OCI-LY7 (cell line): ENCODE measurements around the gene RNGTT. TPM values are rescaled to one million over a fixed set of nuclear protein-coding genes. Genes with fewer than 3 reads are reported as not detected.

Experiments used
- BruUV-seq: library from RNA; stranded (reverse); fragments of 400-500 nt; replicated peaks from 2 replicates; lab custom pipeline; 2021; lab: Mats Ljungman, UMichigan
- CTCF ChIA-PET: fragments of 300-600 bp; sonication (Branson Sonifier 250); formaldehyde crosslinking; loops from one replicate; lab custom pipeline; 2022; ENCODE audit warnings: antibody characterized with exemption; ENCODE audit not compliant: unreplicated experiment; lab: Charles Lee
- POLR2A ChIA-PET: fragments of 300-600 bp; sonication (Branson Sonifier 250); formaldehyde crosslinking; loops from one replicate; lab custom pipeline; 2022; ENCODE audit warnings: antibody characterized with exemption; lab: Charles Lee
- DNase-seq: peaks from one replicate; pipeline ENCODE4 v3.0.0-alpha.2; 2015; ENCODE audit warnings: low spot score
- H2AFZ ChIP-seq: fragments of 200-600 bp; sonication (generic), shearing (Covaris generic); 2 replicates; pipeline ENCODE4 v1.6.1; 2014; ENCODE audit warnings: mild to moderate bottlenecking, antibody characterized with exemption, low read length, moderate library complexity
- H3K27ac ChIP-seq: fragments of 200-600 bp; sonication (generic); 2 replicates; pipeline ENCODE4 v1.5.1; 2014; ENCODE audit warnings: mixed run types, low read depth, mild to moderate bottlenecking, moderate library complexity, low read length, inconsistent platforms; ENCODE audit not compliant: poor library complexity, severe bottlenecking
- H3K36me3 ChIP-seq: fragments of 200-600 bp; sonication (generic); 2 replicates; pipeline ENCODE4 v1.6.1; 2014; ENCODE audit warnings: mild to moderate bottlenecking, antibody characterized with exemption, low read length, moderate library complexity, mixed read lengths; ENCODE audit not compliant: insufficient read depth
- H3K4me1 ChIP-seq: fragments of 200-600 bp; sonication (generic); 2 replicates; pipeline ENCODE4 v1.5.1; 2014; ENCODE audit warnings: mild to moderate bottlenecking, low read length; ENCODE audit not compliant: insufficient read depth, poor library complexity, severe bottlenecking
- H3K4me2 ChIP-seq: fragments of 200-600 bp; sonication (generic); 2 replicates; pipeline ENCODE4 v1.6.1; 2014; ENCODE audit warnings: mild to moderate bottlenecking, low read length
- H3K4me3 ChIP-seq: fragments of 200-600 bp; sonication (generic); 2 replicates; pipeline ENCODE4 v1.5.1; 2014; ENCODE audit warnings: mild to moderate bottlenecking, low read depth, low read length; ENCODE audit not compliant: poor library complexity, severe bottlenecking
- H3K79me2 ChIP-seq: fragments of 200-600 bp; sonication (generic); 2 replicates; pipeline ENCODE4 v1.6.1; 2016; ENCODE audit warnings: low read depth, mild to moderate bottlenecking, low read length, moderate library complexity, mixed read lengths; ENCODE audit not compliant: insufficient read depth
- H3K9me2 ChIP-seq: fragments of 200-600 bp; sonication (generic); 2 replicates; pipeline ENCODE4 v1.6.1; 2016; ENCODE audit warnings: mild to moderate bottlenecking, low read length, mixed read lengths; ENCODE audit not compliant: insufficient read depth
- H3K9me3 ChIP-seq: fragments of 200-600 bp; sonication (generic); 2 replicates; pipeline ENCODE4 v1.6.1; 2014; ENCODE audit warnings: mild to moderate bottlenecking, mixed run types, low read length, mixed read lengths
- H4K20me1 ChIP-seq: fragments of 200-600 bp; sonication (generic); 2 replicates; pipeline ENCODE4 v1.6.1; 2014; ENCODE audit warnings: mild to moderate bottlenecking, antibody characterized with exemption, low read length, moderate library complexity, mixed read lengths; ENCODE audit not compliant: insufficient read depth
- CTCF ChIP-seq: fragments of 200-600 bp; sonication (generic); conservative IDR thresholded peaks from 2 replicates; pipeline ENCODE4 v1.5.1; 2014; ENCODE audit warnings: mild to moderate bottlenecking, antibody characterized with exemption, low read length, moderate library complexity, mixed read lengths
- EZH2phosphoT487 ChIP-seq: fragments of 200-600 bp; sonication (generic); IDR thresholded peaks from 2 replicates; pipeline ENCODE4 v1.6.1; 2018; ENCODE audit warnings: low read depth, borderline replicate concordance, mild to moderate bottlenecking, mixed run types, antibody characterized with exemption, low read length, moderate library complexity, mixed read lengths
- intact Hi-C: fragments of 100-400 bp; cut with micrococcal nuclease; formaldehyde crosslinking; loops from one replicate; pipeline ENCODE4 v1.10.0; 2022; ENCODE audit not compliant: unreplicated experiment
- total RNA-seq, 2 experiments: library from RNA; depleted of rRNA in 1 of 2; stranded (reverse); fragments of >200 nt in 1 of 2; shearing (Covaris generic) in 1 of 2; gene quantifications; 2 replicates each; pipeline ENCODE4 v1.2.3, GENCODE V29; 2014 to 2022

The RNGTT gene
- total RNA-seq, 2 experiments from 2014 or later = 38.2 to 41.7 TPM

- Histone ChIP-seq H3K9me3 (peaks cover 1% of the 10 kb centered on the region; the same call in 1 of the 2 replicates), H3K4me1 (peaks cover 18% of the 10 kb centered on the region), H3K4me3 (no peak overlapping the region), H3K9me2 (no peaks in the 10 kb centered on the region), H4K20me1 (no peaks in the 10 kb centered on the region), H3K79me2 (no peaks in the 10 kb centered on the region), H3K36me3 (peaks cover 12% of the 10 kb centered on the region; the same call in 1 of the 2 replicates), H2AFZ (no peak overlapping the region), H3K27ac (no peak overlapping the region), H3K4me2 (no peak overlapping the region)
- TF ChIP-seq CTCF (no peak), EZH2phosphoT487 (no peak)
- no peak for DNase-seq
- intact Hi-C loops = no loop called here
- POLR2A ChIA-PET = interaction anchor here (0.6 to 1.3 kb wide), 4 partner anchors 14 to 497 kb away, joined by 3 to 7 read pairs (median 4); no protein-coding TSS in a partner anchor
- BruUV-seq = no TSS peak
- CTCF ChIA-PET = no interaction called here
These were observed 309.5 kb downstream of the RNGTT start for GRCh38 chr6:88653936-88654335.

- Histone ChIP-seq H3K9me3 (no peaks in the 10 kb centered on the region), H2AFZ (no peak overlapping the region), H3K4me3 (no peak overlapping the region), H3K79me2 (no peaks in the 10 kb centered on the region), H3K4me1 (peaks cover 24% of the 10 kb centered on the region), H3K4me2 (no peak overlapping the region), H3K27ac (no peak overlapping the region), H3K36me3 (peaks cover 5% of the 10 kb centered on the region; the same call in 1 of the 2 replicates), H3K9me2 (no peaks in the 10 kb centered on the region), H4K20me1 (no peaks in the 10 kb centered on the region)
- intact Hi-C loops = no loop called here
- TF ChIP-seq EZH2phosphoT487 = no peak
- no peak for TF ChIP-seq CTCF
- POLR2A ChIA-PET = interaction anchor here (1.1 to 1.4 kb wide), 2 partner anchors 8 to 13 kb away, joined by 3 to 5 read pairs; no protein-coding TSS in a partner anchor
- DNase-seq = no peak
- CTCF ChIA-PET = no interaction called here
- no TSS peak for BruUV-seq
These were observed 312.0 kb downstream of the RNGTT start for GRCh38 chr6:88651400-88651799.

- TF ChIP-seq CTCF (no peak), EZH2phosphoT487 (no peak)
- Histone ChIP-seq H3K27ac (no peak overlapping the region), H3K9me3 (no peaks in the 10 kb centered on the region), H3K4me2 (peak overlapping the region; percentile 44), H3K4me1 (peaks cover 24% of the 10 kb centered on the region), H2AFZ (no peak overlapping the region), H3K9me2 (no peaks in the 10 kb centered on the region), H3K79me2 (no peaks in the 10 kb centered on the region), H4K20me1 (no peaks in the 10 kb centered on the region), H3K4me3 (no peak overlapping the region), H3K36me3 (peaks cover 5% of the 10 kb centered on the region; the same call in 1 of the 2 replicates)
- DNase-seq = no peak
- no TSS peak for BruUV-seq
- ChIA-PET CTCF (no interaction called here), POLR2A (interaction anchor here (0.9 to 1.4 kb wide), 3 partner anchors 8 to 18 kb away, joined by 3 to 5 read pairs (median 4); no protein-coding TSS in a partner anchor)
- intact Hi-C loops = no loop called here
These were observed 312.4 kb downstream of the RNGTT start for GRCh38 chr6:88650979-88651378.
